ENCODE results near the gene TMEM130. TPM values are rescaled to one million over a fixed set of nuclear protein-coding genes. Genes with fewer than 3 reads are reported as not detected.

The TMEM130 gene
- polyA plus RNA-seq, 1 donor (not counting 4 experiments of a cell fraction or from before 2014, with no cell fraction given) = not detected

GRCh38 chr7:98877146-98877545 is 7.3 kb upstream of the TMEM130 start:
- no peaks in the 10 kb centered on the region for H3K9me3 ChIP-seq (ENCODE audit: control insufficient read depth, low read depth, low read length)
- peaks cover 18% of the 10 kb centered on the region for H3K4me1 ChIP-seq (ENCODE audit: control insufficient read depth, extremely low read depth, insufficient read depth, low read length)
- H2AFZ ChIP-seq (ENCODE audit: control insufficient read depth, low read length) = no peak overlapping the region
- peaks cover 3% of the 10 kb centered on the region for H4K20me1 ChIP-seq (ENCODE audit: control insufficient read depth, extremely low read depth, insufficient read depth, low read length)
- no peak overlapping the region for H3K4me2 ChIP-seq (ENCODE audit: control insufficient read depth, extremely low read depth, insufficient read depth, low read depth, low read length)
- no peak overlapping the region for H3K4me3 ChIP-seq (ENCODE audit: control insufficient read depth in 2 of 3, extremely low read depth in 1 of 3, insufficient read depth in 2 of 3, low read depth in 1 of 3, low read length in 3 of 3)
- dilution Hi-C loops (cut with MboI; ENCODE audit: extremely low pct_ligation_motif_present, low sequenced_read_pairs) = no loop called here
- H3K27ac ChIP-seq (ENCODE audit: control insufficient read depth, insufficient read depth, low read length) = no peak overlapping the region
- DNase-seq (ENCODE audit: low read depth, low spot score) (no peak), FAIRE-seq (no peak)
- H3K9me1 ChIP-seq (ENCODE audit: control insufficient read depth, extremely low read depth, insufficient read depth, low read length) = no peaks in the 10 kb centered on the region
- no peak overlapping the region for H3K9ac ChIP-seq (ENCODE audit: control insufficient read depth, extremely low read depth, insufficient read depth, low read length)
- no peaks in the 10 kb centered on the region for H3K27me3 ChIP-seq (ENCODE audit: control insufficient read depth, extremely low read depth, insufficient read depth, low read length)
- H3K36me3 ChIP-seq (ENCODE audit: control insufficient read depth in 2 of 2, extremely low read depth in 1 of 2, insufficient read depth in 2 of 2, low read length in 2 of 2) = peaks cover 0 to 2% of the 10 kb centered on the region in 2 experiments
- TF ChIP-seq, protein P1, sequence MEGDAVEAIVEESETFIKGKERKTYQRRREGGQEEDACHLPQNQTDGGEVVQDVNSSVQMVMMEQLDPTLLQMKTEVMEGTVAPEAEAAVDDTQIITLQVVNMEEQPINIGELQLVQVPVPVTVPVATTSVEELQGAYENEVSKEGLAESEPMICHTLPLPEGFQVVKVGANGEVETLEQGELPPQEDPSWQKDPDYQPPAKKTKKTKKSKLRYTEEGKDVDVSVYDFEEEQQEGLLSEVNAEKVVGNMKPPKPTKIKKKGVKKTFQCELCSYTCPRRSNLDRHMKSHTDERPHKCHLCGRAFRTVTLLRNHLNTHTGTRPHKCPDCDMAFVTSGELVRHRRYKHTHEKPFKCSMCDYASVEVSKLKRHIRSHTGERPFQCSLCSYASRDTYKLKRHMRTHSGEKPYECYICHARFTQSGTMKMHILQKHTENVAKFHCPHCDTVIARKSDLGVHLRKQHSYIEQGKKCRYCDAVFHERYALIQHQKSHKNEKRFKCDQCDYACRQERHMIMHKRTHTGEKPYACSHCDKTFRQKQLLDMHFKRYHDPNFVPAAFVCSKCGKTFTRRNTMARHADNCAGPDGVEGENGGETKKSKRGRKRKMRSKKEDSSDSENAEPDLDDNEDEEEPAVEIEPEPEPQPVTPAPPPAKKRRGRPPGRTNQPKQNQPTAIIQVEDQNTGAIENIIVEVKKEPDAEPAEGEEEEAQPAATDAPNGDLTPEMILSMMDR (optimal IDR thresholded peaks at IDR 0.05 in 1 of 3, IDR thresholded peaks at IDR 0.05 in 1 of 3, conservative IDR thresholded peaks at IDR 0.05 in 1 of 3; ENCODE audit: extremely low read depth in 1 of 3, insufficient read depth in 2 of 3, low read length in 3 of 3) = no peak
- TF ChIP-seq EZH2 (IDR thresholded peaks at IDR 0.05; ENCODE audit: low read length) = no peak
- peaks cover 24% of the 10 kb centered on the region for H3K79me2 ChIP-seq (ENCODE audit: control insufficient read depth, insufficient read depth, low read length)

- Histone ChIP-seq H2AFZ (ENCODE audit: control insufficient read depth, low read length) (no peak overlapping the region), H3K4me2 (ENCODE audit: control insufficient read depth, extremely low read depth, insufficient read depth, low read depth, low read length) (no peak overlapping the region), H3K79me2 (ENCODE audit: control insufficient read depth, insufficient read depth, low read length) (peaks cover 20% of the 10 kb centered on the region), H4K20me1 (ENCODE audit: control insufficient read depth, extremely low read depth, insufficient read depth, low read length) (peaks cover 3% of the 10 kb centered on the region), H3K4me3 (ENCODE audit: control insufficient read depth in 2 of 3, extremely low read depth in 1 of 3, insufficient read depth in 2 of 3, low read depth in 1 of 3, low read length in 3 of 3) (no peak overlapping the region), H3K4me1 (ENCODE audit: control insufficient read depth, extremely low read depth, insufficient read depth, low read length) (peaks cover 12% of the 10 kb centered on the region), H3K27me3 (ENCODE audit: control insufficient read depth, extremely low read depth, insufficient read depth, low read length) (peaks cover 7% of the 10 kb centered on the region), H3K9ac (ENCODE audit: control insufficient read depth, extremely low read depth, insufficient read depth, low read length) (no peak overlapping the region), H3K36me3 (ENCODE audit: control insufficient read depth in 2 of 2, extremely low read depth in 1 of 2, insufficient read depth in 2 of 2, low read length in 2 of 2) (no peaks in the 10 kb centered on the region), H3K9me1 (ENCODE audit: control insufficient read depth, extremely low read depth, insufficient read depth, low read length) (no peaks in the 10 kb centered on the region), H3K27ac (ENCODE audit: control insufficient read depth, insufficient read depth, low read length) (no peak overlapping the region), H3K9me3 (ENCODE audit: control insufficient read depth, low read depth, low read length) (no peaks in the 10 kb centered on the region)
- dilution Hi-C loops (cut with MboI; ENCODE audit: extremely low pct_ligation_motif_present, low sequenced_read_pairs) = no loop called here
- FAIRE-seq (no peak), DNase-seq (ENCODE audit: low read depth, low spot score) (no peak)
- TF ChIP-seq, protein P1 (optimal IDR thresholded peaks at IDR 0.05 in 1 of 3, IDR thresholded peaks at IDR 0.05 in 1 of 3, conservative IDR thresholded peaks at IDR 0.05 in 1 of 3; ENCODE audit: extremely low read depth in 1 of 3, insufficient read depth in 2 of 3, low read length in 3 of 3) = no peak
- TF ChIP-seq EZH2 (IDR thresholded peaks at IDR 0.05; ENCODE audit: low read length) = no peak
Measured at GRCh38 chr7:98875501-98875900, 5.7 kb upstream of the TMEM130 start.
